Gastrocnemius medialis (tissue), 4 donors: Measurements from ENCODE around the gene FAM168A.

Source experiments
- CTCF ChIP-seq, 5 experiments: fragments of 450-650 bp in 3 of 5; fragments of 200-600 bp in 2 of 5; sonication (generic) in 2 of 5; IDR thresholded peaks in 4 of 5; conservative IDR thresholded peaks in 1 of 5; 1 replicate in 4 of 5; 2 replicates in 1 of 5; pipeline ENCODE4 v1.5.1; 2016 to 2019; ENCODE audit warnings: antibody characterized with exemption in 5 of 5, mild to moderate bottlenecking in 3 of 5, moderate library complexity in 3 of 5
- POLR2A ChIP-seq, 2 donors: fragments of 450-650 bp; IDR thresholded peaks; one replicate each; pipeline ENCODE4 v1.6.1; 2017; ENCODE audit warnings: antibody characterized with exemption in 2 of 2, mild to moderate bottlenecking in 2 of 2, moderate library complexity in 2 of 2

GRCh38 chr11:73414977-73415651, 182.8 kb downstream of the FAM168A start:
- TF ChIP-seq POLR2A (IDR thresholded peaks at IDR 0.05) (no peak), CTCF (IDR thresholded peaks at IDR 0.05 in 4 of 5, conservative IDR thresholded peaks at IDR 0.05 in 1 of 5) (no peak)
